GM19467 (cell line): Measurements from ENCODE around the gene C20orf204.

ENCODE experiments used
- ATAC-seq: cut with Tn5 transposase; IDR thresholded peaks from one replicate; pipeline ENCODE4 v1.9.1; 2021; ENCODE audit warnings: mild to moderate bottlenecking, moderate library complexity; ENCODE audit not compliant: unreplicated experiment

C20orf204 gene

GRCh38 chr20:64055396-64055892 is 19.5 kb downstream of the C20orf204 start:
- ATAC-seq = no peak

- ATAC-seq = no peak
These were observed 20.1 kb downstream of the C20orf204 start for GRCh38 chr20:64055893-64056638.

- ATAC-seq = no peak
These were observed 20.6 kb downstream of the C20orf204 start for GRCh38 chr20:64056639-64056888.

GRCh38 chr20:64056889-64057627 is 21.1 kb downstream of the C20orf204 start:
- ATAC-seq = no peak

GRCh38 chr20:64057628-64058498 is 21.9 kb downstream of the C20orf204 start:
- ATAC-seq = no peak

GRCh38 chr20:64058536-64058935 is 22.6 kb downstream of the C20orf204 start:
- no peak for ATAC-seq

GRCh38 chr20:64062276-64062595 is 26.3 kb downstream of the C20orf204 start:
- ATAC-seq = no peak

GRCh38 chr20:64062596-64063388 is 26.8 kb downstream of the C20orf204 start, which contains the start of gene TCEA2:
Gene TCEA2, plus strand, starts transcription at chr20:64063198. Its CDS starts 115 bp downstream, at chr20:64063313.
- peak; percentile 81 for ATAC-seq

GRCh38 chr20:64063389-64064144 is 27.6 kb downstream of the C20orf204 start:
- ATAC-seq = no peak

GRCh38 chr20:64064145-64064698 is 28.2 kb downstream of the C20orf204 start:
- no peak for ATAC-seq

GRCh38 chr20:64065062-64065973 is 29.3 kb downstream of the C20orf204 start:
- ATAC-seq = no peak

- ATAC-seq = no peak
These were observed 30.0 kb downstream of the C20orf204 start for GRCh38 chr20:64065974-64066343.

- no peak for ATAC-seq
These were observed 31.1 kb downstream of the C20orf204 start for GRCh38 chr20:64067005-64067632.

- no peak for ATAC-seq
These were observed 31.8 kb downstream of the C20orf204 start for GRCh38 chr20:64067733-64068307.

- no peak for ATAC-seq
These were observed 32.6 kb downstream of the C20orf204 start for GRCh38 chr20:64068386-64069208.

GRCh38 chr20:64069209-64069613 is 33.2 kb downstream of the C20orf204 start:
- no peak for ATAC-seq
